GM19452 (cell line): Measurements from ENCODE around the gene CFHR2.

Experiments
- ATAC-seq: cut with Tn5 transposase; IDR thresholded peaks from one replicate; pipeline ENCODE4 v1.9.1; 2021; ENCODE audit not compliant: unreplicated experiment

Gene CFHR2

GRCh38 chr1:196997423-196997822, 53.9 kb downstream of the CFHR2 start:
- ATAC-seq, result no peak

DNA sequence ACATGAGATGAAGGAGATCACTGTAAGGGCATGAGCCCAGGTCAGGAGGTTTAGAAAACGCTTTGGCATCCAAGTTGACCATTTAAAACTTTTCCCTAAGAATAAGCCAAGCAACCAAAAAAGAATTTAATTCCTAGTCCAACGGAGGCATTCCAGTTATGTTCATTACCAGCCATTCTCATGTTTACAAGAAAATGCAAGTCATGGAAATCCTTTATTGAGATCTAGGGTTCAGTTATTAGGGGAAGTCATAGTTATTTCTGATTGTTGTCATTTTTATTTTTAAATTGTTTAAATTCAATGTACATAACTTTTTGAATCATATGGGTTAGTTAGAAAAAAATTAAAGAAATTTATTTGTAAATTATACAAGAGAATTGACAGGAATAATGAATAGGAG, 58.3 kb downstream of the CFHR2 start:
- ATAC-seq, result no peak

DNA sequence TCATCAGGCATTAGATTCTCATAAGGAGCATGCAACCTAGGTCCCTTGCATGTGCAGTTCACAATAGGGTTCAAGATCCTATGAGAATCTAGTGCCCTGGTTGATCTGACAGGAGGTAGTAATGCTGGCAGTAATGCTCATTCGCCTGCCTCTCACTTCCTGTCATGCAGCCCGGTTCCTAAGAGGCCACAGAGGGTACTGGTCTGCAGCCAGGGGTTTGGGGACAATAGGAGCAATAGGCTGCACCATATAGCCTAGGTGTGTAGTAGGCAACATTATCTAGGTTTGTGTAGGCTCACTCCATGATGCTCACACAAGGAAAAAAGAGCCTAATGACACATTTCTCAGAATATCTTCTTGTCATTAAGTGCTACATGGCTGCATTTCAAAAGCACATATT, 59.6 kb downstream of the CFHR2 start:
- no peak for ATAC-seq

DNA sequence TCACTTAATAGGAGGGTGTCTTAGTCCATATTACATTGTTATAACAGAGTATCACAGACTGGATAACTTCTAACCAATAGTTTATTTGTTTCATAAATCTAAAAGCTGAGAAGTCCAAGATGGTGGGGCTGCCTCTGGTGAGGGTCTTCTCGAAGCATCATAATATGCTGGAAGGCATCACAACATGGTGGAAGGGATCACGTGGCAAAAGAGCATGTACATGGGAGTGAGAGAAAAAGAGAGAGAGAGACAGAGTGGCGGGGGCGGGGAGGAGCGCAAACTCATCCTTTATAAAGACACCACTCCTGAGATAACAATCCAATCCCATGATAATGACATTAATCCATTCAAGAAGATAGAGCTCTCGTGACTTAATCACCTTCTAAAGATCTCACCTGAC, 65.3 kb downstream of the CFHR2 start:
- no peak for ATAC-seq
